GM19025 (cell line): ENCODE results near the gene DHRS7B.

ENCODE experiments used
- ATAC-seq: cut with Tn5 transposase; IDR thresholded peaks from one replicate; pipeline ENCODE4 v1.9.1; 2021; ENCODE audit warnings: mild to moderate bottlenecking, low read depth, moderate library complexity; ENCODE audit not compliant: unreplicated experiment

DHRS7B gene

GRCh38 chr17:21231533-21231932 is 104.8 kb downstream of the DHRS7B start:
- ATAC-seq, result no peak

- ATAC-seq, result no peak
Observed at GRCh38 chr17:21232033-21232749, 105.4 kb downstream of the DHRS7B start.

- no peak for ATAC-seq
Observed at GRCh38 chr17:21233581-21234347, 107.0 kb downstream of the DHRS7B start.

- no peak for ATAC-seq
Observed at GRCh38 chr17:21235921-21236320, 109.2 kb downstream of the DHRS7B start.

- no peak for ATAC-seq
Observed at GRCh38 chr17:21239680-21240368, 113.1 kb downstream of the DHRS7B start.

GRCh38 chr17:21240369-21241055 is 113.7 kb downstream of the DHRS7B start:
- ATAC-seq, result no peak
